UCSD-AML1 (cell line): ENCODE measurements around the gene MGST1.
A peak's percentile ranks its signal among the peaks of the same experiment; 100 is the strongest.

Experiments
- DNase-seq: peaks from one replicate; lab custom pipeline; 2025; ENCODE audit not compliant: unreplicated experiment; lab: John Stamatoyannopoulos, UW

Gene MGST1

GRCh38 chr12:16347391-16348298 lies at the start of gene MGST1:
TSS of gene MGST1 (plus strand) at chr12:16347645. CDS start at chr12:16354253, 6,608 bp downstream.
- DNase-seq = peak; percentile 10

GRCh38 chr12:16299403-16299802 lies 48.0 kb upstream of the MGST1 start:
- DNase-seq = no peak

- no peak for DNase-seq
Measured at GRCh38 chr12:16300122-16300521, 47.3 kb upstream of the MGST1 start.

- no peak for DNase-seq
Measured at GRCh38 chr12:16300736-16301135, 46.7 kb upstream of the MGST1 start.

GRCh38 chr12:16303939-16304338 lies 43.5 kb upstream of the MGST1 start:
- no peak for DNase-seq

- DNase-seq = no peak
Measured at GRCh38 chr12:16307856-16308475, 39.5 kb upstream of the MGST1 start.

- no peak for DNase-seq
Measured at GRCh38 chr12:16310934-16311333, 36.5 kb upstream of the MGST1 start.

- DNase-seq = no peak
Measured at GRCh38 chr12:16323010-16323409, 24.4 kb upstream of the MGST1 start.

GRCh38 chr12:16323638-16324037 lies 23.8 kb upstream of the MGST1 start:
- DNase-seq = no peak

GRCh38 chr12:16324272-16324671 lies 23.2 kb upstream of the MGST1 start:
- no peak for DNase-seq

GRCh38 chr12:16324772-16325171 lies 22.7 kb upstream of the MGST1 start:
- no peak for DNase-seq

- DNase-seq = no peak
Measured at GRCh38 chr12:16325426-16325825, 22.0 kb upstream of the MGST1 start.

GRCh38 chr12:16327963-16328362 lies 19.5 kb upstream of the MGST1 start:
- no peak for DNase-seq

GRCh38 chr12:16329594-16329993 lies 17.9 kb upstream of the MGST1 start:
- no peak for DNase-seq

- no peak for DNase-seq
Measured at GRCh38 chr12:16330560-16330959, 16.9 kb upstream of the MGST1 start.

GRCh38 chr12:16331998-16332397 lies 15.4 kb upstream of the MGST1 start:
- no peak for DNase-seq

GRCh38 chr12:16335838-16336237 lies 11.6 kb upstream of the MGST1 start:
- no peak for DNase-seq

- no peak for DNase-seq
Measured at GRCh38 chr12:16344269-16344668, 3.2 kb upstream of the MGST1 start.

- DNase-seq = no peak
Measured at GRCh38 chr12:16345105-16345504, 2.3 kb upstream of the MGST1 start.

GRCh38 chr12:16346958-16347357 lies 487 bp upstream of the MGST1 start:
- no peak for DNase-seq

- DNase-seq = no peak
Measured at GRCh38 chr12:16348435-16349130, 1.1 kb downstream of the MGST1 start.

- DNase-seq = no peak
Measured at GRCh38 chr12:16349131-16349460, 1.7 kb downstream of the MGST1 start.
